Measurements from ENCODE around the gene ZDHHC14. TPM values are rescaled to one million over a fixed set of nuclear protein-coding genes. Genes with fewer than 3 reads are reported as not detected.
A peak's percentile ranks its signal among the peaks of the same experiment; 100 is the strongest.

ZDHHC14 gene
- total and polyA plus RNA-seq, 2 of the 8 experiments (the other 6 are each of a cell fraction or from before 2014, with no cell fraction given), result 2.9 to 5.3 TPM

- H3K23me2 ChIP-seq (ENCODE audit: low read depth, low read length), result no peaks in the 10 kb centered on the region
- H2AK5ac ChIP-seq (ENCODE audit: low read depth, low read length), result no peak overlapping the region
- no peak overlapping the region for H3K14ac ChIP-seq (ENCODE audit: insufficient read length)
- H3K4me3 ChIP-seq (ENCODE audit: extremely low read depth in 1 of 4, insufficient read depth in 2 of 4, low read depth in 3 of 4, low read length in 4 of 4), result no peak overlapping the region
- no peaks in the 10 kb centered on the region for H3K36me3 ChIP-seq (ENCODE audit: control insufficient read depth in 2 of 4, insufficient read depth in 4 of 4, low read length in 3 of 4)
- no peak overlapping the region for H3K4me2 ChIP-seq (ENCODE audit: insufficient read depth in 1 of 2, low read depth in 2 of 2, low read length in 2 of 2)
- no peak overlapping the region for H3K18ac ChIP-seq (ENCODE audit: extremely low read depth, low read length)
- H4K91ac ChIP-seq (replicated peaks; ENCODE audit: insufficient read length, low read length), result no peak overlapping the region
- DNase-seq (ENCODE audit: low read depth in 1 of 2, low spot score in 2 of 2) (no peak), FAIRE-seq (no peak)
- WGBS, 2 experiments (ENCODE audit: extremely low coverage in 1 of 2, insufficient coverage in 1 of 2, insufficient read length in 1 of 2, insufficient replicate concordance in 2 of 2, low coverage in 1 of 2, low lambda C conversion rate in 2 of 2, missing lambda C conversion rate in 1 of 2), result 66% methylated on average over 3 of the region's 3 CpGs; no CpG with 5 or more reads in 1 of the 2 experiments
- ChIA-PET CTCF (ENCODE audit: partially characterized antibody) (interaction anchor here (1.1 to 1.8 kb wide), 2 partner anchors 10 to 88 kb away, joined by 3 to 5 read pairs; no protein-coding TSS in a partner anchor), POLR2A (ENCODE audit: partially characterized antibody) (no interaction called here)
- H3K4me1 ChIP-seq (replicated peaks in 1 of 4; ENCODE audit: control insufficient read depth in 3 of 4, insufficient read depth in 4 of 4, low read length in 3 of 4), result peaks cover 2 to 15% (median 6%) of the 10 kb centered on the region in 4 experiments
- no peaks in the 10 kb centered on the region; a peak in 1 of 4 replicates for H3K9me3 ChIP-seq (ENCODE audit: insufficient read depth in 2 of 2, low read depth in 1 of 2, low read length in 1 of 2)
- H3K27ac ChIP-seq (ENCODE audit: low read depth, low read length), result no peak overlapping the region
- H2BK5ac ChIP-seq (ENCODE audit: low read depth, low read length), result no peak overlapping the region
- no peak overlapping the region for H4K8ac ChIP-seq (ENCODE audit: extremely low read depth, insufficient read depth, low read length)
- no peaks in the 10 kb centered on the region for H4K20me1 ChIP-seq (replicated peaks in 1 of 2; ENCODE audit: control insufficient read depth in 1 of 2, insufficient read depth in 2 of 2, low read length in 2 of 2)
- H2BK15ac ChIP-seq (ENCODE audit: low read length), result no peak overlapping the region
- H2BK120ac ChIP-seq (replicated peaks; ENCODE audit: low read depth, low read length), result no peak overlapping the region
- H3K79me1 ChIP-seq (ENCODE audit: low read depth, low read length), result peaks cover 5% of the 10 kb centered on the region
- H2BK12ac ChIP-seq (ENCODE audit: low read depth, low read length), result no peak overlapping the region
- H4K5ac ChIP-seq (ENCODE audit: insufficient read length, low read depth, low read length), result no peak overlapping the region
- H3K4ac ChIP-seq (replicated peaks; ENCODE audit: insufficient read length, low read depth, low read length), result no peak overlapping the region
- no peak overlapping the region for H3K56ac ChIP-seq (replicated peaks; ENCODE audit: insufficient read length, low read depth, low read length)
- H2BK20ac ChIP-seq (ENCODE audit: low read length), result no peak overlapping the region; the same call in 1 of the 2 replicates
- no peak overlapping the region for H3K23ac ChIP-seq (ENCODE audit: insufficient read length)
- TF ChIP-seq GABPA (IDR thresholded peaks at IDR 0.05; ENCODE audit: borderline replicate concordance, insufficient read depth, low read length), result no peak
- TF ChIP-seq NRF1 (IDR thresholded peaks at IDR 0.05; ENCODE audit: low read depth, low read length), result no peak
- TF ChIP-seq NANOG (IDR thresholded peaks at IDR 0.05; ENCODE audit: insufficient read depth, low read depth, low read length, poor library complexity, severe bottlenecking), result no peak
- TF ChIP-seq HDAC2 (IDR thresholded peaks at IDR 0.05; ENCODE audit: borderline replicate concordance in 1 of 2, low read depth in 2 of 2, low read length in 2 of 2), result no peak
- TF ChIP-seq SIX5 (IDR thresholded peaks at IDR 0.05; ENCODE audit: low read depth, low read length), result no peak
- no peak for TF ChIP-seq EZH2 (IDR thresholded peaks at IDR 0.05; ENCODE audit: low read depth, low read length, severe bottlenecking)
- TF ChIP-seq SP1 (IDR thresholded peaks at IDR 0.05; ENCODE audit: low read depth, low read length), result no peak
- TF ChIP-seq RBBP5 (IDR thresholded peaks at IDR 0.05; ENCODE audit: borderline replicate concordance, low read depth, low read length), result no peak
- no peak for TF ChIP-seq SAP30 (IDR thresholded peaks at IDR 0.05; ENCODE audit: insufficient read depth, insufficient replicate concordance, low read length)
- TF ChIP-seq ZNF274 (IDR thresholded peaks at IDR 0.05; ENCODE audit: borderline replicate concordance, extremely low read depth, low read length), result no peak
- peak overlapping the region in 1 of 4 experiments; percentile 34; a peak in 1 of 7 replicates for H3K9ac ChIP-seq (replicated peaks in 1 of 4; ENCODE audit: extremely low read depth in 1 of 4, low read depth in 3 of 4, low read length in 3 of 4)
- no peak overlapping the region for H2AFZ ChIP-seq (ENCODE audit: low read length)
- peaks cover 0 to 2% (median 0%) of the 10 kb centered on the region in 4 experiments; a peak in 1 of 7 replicates for H3K27me3 ChIP-seq (replicated peaks in 1 of 4; ENCODE audit: control insufficient read depth in 3 of 4, extremely low read depth in 1 of 4, insufficient read depth in 3 of 4, low read length in 3 of 4)
- no peaks in the 10 kb centered on the region for H3K79me2 ChIP-seq (ENCODE audit: control insufficient read depth in 1 of 2, insufficient read depth in 2 of 2, low read length in 2 of 2)
Observed at GRCh38 chr6:157402996-157403685, 22.2 kb downstream of the ZDHHC14 start.
